Neural progenitor cell (in vitro differentiated cells): ENCODE data around the gene TRPM1.

Experiments used
- EZH2 ChIP-seq: fragments of 200-600 bp; sonication (generic); IDR thresholded peaks from 2 replicates; pipeline ENCODE4 v1.6.1; 2017; ENCODE audit warnings: antibody characterized with exemption, mild to moderate bottlenecking, moderate library complexity
- EZH2phosphoT487 ChIP-seq: fragments of 200-600 bp; sonication (generic); IDR thresholded peaks from 2 replicates; pipeline ENCODE4 v1.6.1; 2017; ENCODE audit warnings: antibody characterized with exemption
- TF ChIP-seq, protein P1 (sequence below): fragments of 200-600 bp; sonication (generic); IDR thresholded peaks from 2 replicates; pipeline ENCODE4 v1.5.1; 2017; ENCODE audit warnings: antibody characterized with exemption, mild to moderate bottlenecking

DNA sequence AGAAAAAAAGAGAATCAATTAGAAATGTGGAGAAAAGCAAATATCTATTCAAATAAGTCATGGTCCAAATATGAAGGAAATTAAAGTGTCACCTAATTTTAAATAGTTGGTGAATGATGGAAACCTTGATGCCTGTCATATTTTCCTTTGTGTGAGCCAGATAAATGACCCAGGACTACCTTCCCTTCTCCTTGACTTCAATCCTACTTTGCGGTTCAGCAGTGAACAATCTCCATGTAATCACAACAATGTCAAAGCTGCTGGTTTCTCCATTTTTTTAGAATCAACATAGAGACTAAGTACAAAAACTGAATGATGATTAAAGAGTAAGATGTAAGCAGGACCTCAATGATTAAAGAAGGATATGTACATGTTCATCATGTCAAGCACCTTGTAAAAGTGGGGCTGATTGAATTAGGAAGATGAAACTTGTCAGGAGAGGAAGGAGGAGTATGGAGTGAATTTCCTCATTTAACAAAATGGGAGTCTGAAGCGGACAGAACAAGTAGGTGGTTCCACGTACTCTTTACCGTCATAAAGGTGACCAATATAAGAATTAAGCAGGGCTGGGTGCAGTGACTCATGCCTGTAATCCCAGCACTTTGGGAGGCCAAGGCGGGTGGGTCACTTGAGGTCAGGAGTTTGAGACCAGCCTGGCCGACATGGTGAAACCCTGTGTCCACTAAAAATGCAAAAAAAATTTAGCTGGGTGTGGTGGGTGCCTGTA is 43.1 kb downstream of the TRPM1 start:
- TF ChIP-seq, protein P1, sequence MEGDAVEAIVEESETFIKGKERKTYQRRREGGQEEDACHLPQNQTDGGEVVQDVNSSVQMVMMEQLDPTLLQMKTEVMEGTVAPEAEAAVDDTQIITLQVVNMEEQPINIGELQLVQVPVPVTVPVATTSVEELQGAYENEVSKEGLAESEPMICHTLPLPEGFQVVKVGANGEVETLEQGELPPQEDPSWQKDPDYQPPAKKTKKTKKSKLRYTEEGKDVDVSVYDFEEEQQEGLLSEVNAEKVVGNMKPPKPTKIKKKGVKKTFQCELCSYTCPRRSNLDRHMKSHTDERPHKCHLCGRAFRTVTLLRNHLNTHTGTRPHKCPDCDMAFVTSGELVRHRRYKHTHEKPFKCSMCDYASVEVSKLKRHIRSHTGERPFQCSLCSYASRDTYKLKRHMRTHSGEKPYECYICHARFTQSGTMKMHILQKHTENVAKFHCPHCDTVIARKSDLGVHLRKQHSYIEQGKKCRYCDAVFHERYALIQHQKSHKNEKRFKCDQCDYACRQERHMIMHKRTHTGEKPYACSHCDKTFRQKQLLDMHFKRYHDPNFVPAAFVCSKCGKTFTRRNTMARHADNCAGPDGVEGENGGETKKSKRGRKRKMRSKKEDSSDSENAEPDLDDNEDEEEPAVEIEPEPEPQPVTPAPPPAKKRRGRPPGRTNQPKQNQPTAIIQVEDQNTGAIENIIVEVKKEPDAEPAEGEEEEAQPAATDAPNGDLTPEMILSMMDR: no peak
- TF ChIP-seq EZH2phosphoT487 (no peak), EZH2 (no peak)
